Cardiac muscle cell (in vitro differentiated cells and primary cell): ENCODE measurements around the gene GNAI1. TPM values are rescaled to one million over a fixed set of nuclear protein-coding genes. Genes with fewer than 3 reads are reported as not detected.
A peak's percentile ranks its signal among the peaks of the same experiment; 100 is the strongest.

Experiments used
- DNase-seq, 2 donors: peaks; one replicate each; pipeline versions ENCODE4 v3.0.0 to v3.0.0-alpha.2; 2010 to 2017; ENCODE audit warnings: low read depth in 1 of 2, low spot score in 1 of 2
- H3K27ac ChIP-seq: fragments of 200-600 bp; sonication (generic); 2 replicates; pipeline ENCODE4 v1.5.1; 2016
- H3K27me3 ChIP-seq: fragments of 200-600 bp; sonication (generic); 2 replicates; pipeline ENCODE4 v1.6.0; 2016; ENCODE audit warnings: control low read depth
- H3K36me3 ChIP-seq: fragments of 200-600 bp; sonication (generic); 2 replicates; pipeline ENCODE4 v1.5.1; 2016; ENCODE audit warnings: control low read depth
- H3K4me1 ChIP-seq: fragments of 200-600 bp; sonication (generic); 2 replicates; pipeline ENCODE4 v1.8.1; 2017; ENCODE audit warnings: low read depth, mild to moderate bottlenecking, mixed run types
- H3K4me3 ChIP-seq: fragments of 200-600 bp; sonication (generic); 2 replicates; pipeline ENCODE4 v1.5.1; 2016; ENCODE audit warnings: mild to moderate bottlenecking
- H3K9me3 ChIP-seq: fragments of 200-600 bp; sonication (generic); 2 replicates; pipeline ENCODE4 v1.5.1; 2017; ENCODE audit warnings: low read depth, mild to moderate bottlenecking, control low read depth
- polyA plus RNA-seq: library from polyadenylated mRNA; unstranded; fragments of >200 nt; fragmentation: Nextera tagmentation; extraction: Ambion mirVana; gene quantifications from 2 replicates; pipeline ENCODE4 v1.2.1, GENCODE V29; 2016
- total RNA-seq: library from RNA; depleted of rRNA; stranded (reverse); fragments of >200 nt; gene quantifications from 2 replicates; pipeline ENCODE4 v1.2.3, GENCODE V29; 2016
- TF ChIP-seq, protein P1 (sequence below): IDR thresholded peaks from 2 replicates; pipeline ENCODE4 v1.5.1; 2012; ENCODE audit warnings: low read depth, mild to moderate bottlenecking, low read length

GNAI1 gene
- total and polyA plus RNA-seq, 2 experiments from 2014 or later: 26.1 to 31.8 TPM

DNA sequence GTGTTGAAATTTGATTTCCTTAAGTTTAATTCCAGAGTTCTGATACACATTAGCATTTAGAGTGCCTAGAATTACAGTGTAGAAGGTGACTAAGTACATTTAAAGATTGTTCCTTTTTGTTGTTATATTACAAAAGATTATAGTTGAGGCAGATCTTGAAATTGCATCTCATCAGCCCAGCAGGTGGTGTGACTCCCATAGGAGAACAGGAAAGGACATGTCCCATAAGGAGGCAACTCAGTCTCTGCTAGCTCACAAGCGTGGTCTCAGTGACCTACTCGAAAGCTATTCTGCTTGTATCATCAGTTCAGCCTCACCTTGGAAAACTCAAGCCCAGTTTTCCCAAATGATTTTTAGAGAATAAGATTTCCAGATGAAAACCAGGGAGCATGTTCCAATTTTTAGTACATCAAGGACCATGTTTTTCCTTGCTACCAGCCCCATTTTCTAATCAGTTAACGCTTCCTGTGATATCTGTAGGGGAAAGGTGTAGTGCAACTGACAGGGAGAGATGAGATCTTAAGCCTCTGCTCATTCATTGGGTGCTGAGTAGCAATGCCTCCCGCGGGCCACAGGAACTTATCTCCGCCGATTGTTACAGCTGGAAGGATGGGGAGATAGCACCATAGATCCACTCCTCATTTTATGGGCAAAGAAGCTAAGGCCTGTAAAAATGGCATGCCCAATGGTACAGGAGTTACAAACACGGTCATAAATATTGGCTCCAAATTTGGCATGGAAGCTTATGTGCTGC lies 1.1 kb upstream of the GNAI1 start:
- no peak overlapping the region for H3K4me3 ChIP-seq
- H3K27ac ChIP-seq: no peak overlapping the region

GRCh38 chr7:80134115-80134535 lies 506 bp upstream of the GNAI1 start:
- TF ChIP-seq, protein P1, sequence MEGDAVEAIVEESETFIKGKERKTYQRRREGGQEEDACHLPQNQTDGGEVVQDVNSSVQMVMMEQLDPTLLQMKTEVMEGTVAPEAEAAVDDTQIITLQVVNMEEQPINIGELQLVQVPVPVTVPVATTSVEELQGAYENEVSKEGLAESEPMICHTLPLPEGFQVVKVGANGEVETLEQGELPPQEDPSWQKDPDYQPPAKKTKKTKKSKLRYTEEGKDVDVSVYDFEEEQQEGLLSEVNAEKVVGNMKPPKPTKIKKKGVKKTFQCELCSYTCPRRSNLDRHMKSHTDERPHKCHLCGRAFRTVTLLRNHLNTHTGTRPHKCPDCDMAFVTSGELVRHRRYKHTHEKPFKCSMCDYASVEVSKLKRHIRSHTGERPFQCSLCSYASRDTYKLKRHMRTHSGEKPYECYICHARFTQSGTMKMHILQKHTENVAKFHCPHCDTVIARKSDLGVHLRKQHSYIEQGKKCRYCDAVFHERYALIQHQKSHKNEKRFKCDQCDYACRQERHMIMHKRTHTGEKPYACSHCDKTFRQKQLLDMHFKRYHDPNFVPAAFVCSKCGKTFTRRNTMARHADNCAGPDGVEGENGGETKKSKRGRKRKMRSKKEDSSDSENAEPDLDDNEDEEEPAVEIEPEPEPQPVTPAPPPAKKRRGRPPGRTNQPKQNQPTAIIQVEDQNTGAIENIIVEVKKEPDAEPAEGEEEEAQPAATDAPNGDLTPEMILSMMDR: no peak
- H3K27ac ChIP-seq: peak overlapping the region; percentile 19
- no peak for DNase-seq

More for the DNA sequence above, 1.1 kb upstream of the GNAI1 start:
- no peaks in the 10 kb centered on the region for H3K9me3 ChIP-seq
- H3K36me3 ChIP-seq: no peaks in the 10 kb centered on the region
- H3K27me3 ChIP-seq: no peaks in the 10 kb centered on the region
- no peak for DNase-seq
- H3K4me1 ChIP-seq: no peaks in the 10 kb centered on the region
- TF ChIP-seq, protein P1: no peak

DNA sequence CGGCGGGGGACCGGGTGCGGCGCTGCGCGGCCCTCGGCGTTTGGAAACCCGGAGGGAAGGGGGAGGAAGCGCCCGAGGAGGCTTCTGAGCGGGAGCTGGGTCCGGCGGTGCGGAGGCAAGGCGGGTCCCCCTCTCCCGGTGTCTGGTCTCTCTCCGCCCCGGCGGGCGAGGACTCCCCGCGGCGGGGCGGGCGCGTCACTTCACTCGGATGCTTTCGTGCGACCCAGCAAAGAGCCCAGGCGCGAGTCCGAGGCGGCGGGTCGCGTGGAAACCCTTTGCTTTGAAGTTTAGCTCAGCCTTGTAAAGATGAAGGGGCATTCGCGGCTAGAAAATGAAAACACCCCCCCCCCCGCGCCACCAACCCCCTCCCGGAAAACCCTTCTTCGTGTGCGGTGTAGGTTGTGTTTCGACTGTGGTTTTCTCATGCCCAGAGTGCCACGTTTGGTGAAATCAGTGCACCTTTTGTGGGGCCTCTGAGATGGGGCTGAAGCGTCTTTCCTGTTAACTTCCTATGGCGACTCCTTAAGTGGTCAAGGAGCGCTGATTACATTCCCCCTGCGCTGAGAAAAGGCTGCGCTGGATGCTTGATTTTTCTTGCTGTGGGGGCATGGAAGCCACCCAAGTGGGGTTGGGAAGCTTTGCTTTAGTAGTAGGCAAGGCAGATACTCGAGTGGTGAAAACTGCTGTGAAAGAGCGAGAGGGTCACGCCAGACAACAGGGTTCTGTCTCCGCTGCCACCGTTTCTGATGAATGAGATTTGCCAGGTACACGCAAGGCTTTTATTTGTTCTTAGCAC lies 876 bp downstream of the GNAI1 start:
- Histone ChIP-seq H3K9me3 (no peaks in the 10 kb centered on the region), H3K27ac (peak overlapping the region; percentile 44), H3K27me3 (no peaks in the 10 kb centered on the region), H3K4me1 (no peaks in the 10 kb centered on the region), H3K4me3 (peak overlapping the region; percentile 89), H3K36me3 (no peaks in the 10 kb centered on the region)
- TF ChIP-seq, protein P1: no peak
- DNase-seq: peak; percentile 43 to 44

More at GRCh38 chr7:80134115-80134535, 506 bp upstream of the GNAI1 start:
- no peaks in the 10 kb centered on the region for H3K36me3 ChIP-seq
- H3K4me1 ChIP-seq: no peaks in the 10 kb centered on the region
- H3K27me3 ChIP-seq: no peaks in the 10 kb centered on the region
- no peaks in the 10 kb centered on the region for H3K9me3 ChIP-seq
- peak overlapping the region; percentile 89 for H3K4me3 ChIP-seq

DNA sequence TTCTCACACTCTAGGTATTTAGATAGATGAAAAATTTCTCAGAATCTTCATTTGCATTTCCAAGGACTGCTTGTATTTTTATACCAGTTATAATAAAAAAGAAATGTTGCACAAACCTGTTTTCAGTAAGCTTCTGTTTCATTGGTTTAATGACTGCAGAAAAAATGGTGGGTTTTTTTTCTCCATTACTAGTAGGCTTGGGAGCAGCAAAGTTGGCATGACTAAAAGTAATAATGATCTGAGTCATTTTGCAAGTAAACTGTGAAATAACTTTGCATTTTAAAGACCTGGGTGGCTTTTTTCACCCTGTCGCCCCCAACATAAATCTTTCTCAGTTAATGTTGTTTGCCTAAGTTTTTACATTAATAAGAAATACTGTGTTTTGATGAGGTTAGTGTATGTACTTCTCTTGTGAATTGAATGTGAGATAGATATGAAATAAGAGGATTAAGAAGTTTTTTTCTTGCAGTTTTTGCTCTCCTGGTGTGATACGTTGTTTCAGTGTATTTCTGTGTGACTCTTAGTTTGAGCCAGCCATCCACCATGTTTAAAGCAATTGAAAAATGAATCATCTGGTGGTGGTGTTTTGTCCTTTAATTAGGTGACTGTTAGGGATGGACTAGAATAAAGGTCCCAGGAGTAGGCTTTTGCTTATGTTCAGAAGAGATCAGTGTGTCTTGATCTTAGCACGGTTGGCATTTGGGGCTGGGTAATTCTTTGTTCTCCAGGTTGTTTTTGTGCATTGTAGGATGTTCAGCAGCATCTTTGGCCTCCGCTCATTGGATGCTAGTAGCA lies 1.8 kb downstream of the GNAI1 start:
- peak in 1 of 2 donors; percentile 29 for DNase-seq

GRCh38 chr7:80137410-80137809 lies 2.8 kb downstream of the GNAI1 start:
- Histone ChIP-seq H3K4me1 (no peaks in the 10 kb centered on the region), H3K4me3 (no peak overlapping the region), H3K27me3 (no peaks in the 10 kb centered on the region), H3K9me3 (no peaks in the 10 kb centered on the region), H3K27ac (no peak overlapping the region), H3K36me3 (no peaks in the 10 kb centered on the region)
- DNase-seq: no peak
- TF ChIP-seq, protein P1: no peak

More for the DNA sequence above, 1.8 kb downstream of the GNAI1 start:
- Histone ChIP-seq H3K27ac (no peak overlapping the region), H3K9me3 (no peaks in the 10 kb centered on the region), H3K36me3 (no peaks in the 10 kb centered on the region), H3K27me3 (no peaks in the 10 kb centered on the region), H3K4me1 (no peaks in the 10 kb centered on the region), H3K4me3 (peak overlapping the region; percentile 89)
- TF ChIP-seq, protein P1: no peak
